ENCODE data around the gene STK10.

GRCh38 chr5:172172912-172173563 lies 15.0 kb downstream of the STK10 start:
- TF ChIP-seq CTCF (conservative IDR thresholded peaks at IDR 0.05) = no peak
- no peak for TF ChIP-seq ZFX (IDR thresholded peaks at IDR 0.05)
